HepG2 (cell line): ENCODE measurements around the gene AZU1. TPM values are rescaled to one million over a fixed set of nuclear protein-coding genes. Genes with fewer than 3 reads are reported as not detected.

ENCODE experiments used
- ATAC-seq: fragments of 200-7000 bp; cut with Tn5 transposase; 3 replicates; pipeline ENCODE4 v1.9.1; 2020; ENCODE audit warnings: mild to moderate bottlenecking, moderate library complexity
- BruUV-seq: library from RNA; stranded (reverse); fragments of 400-500 nt; replicated peaks from 2 replicates; lab custom pipeline; 2021; lab: Mats Ljungman, UMichigan
- CTCF ChIA-PET: fragments of 300-600 bp; formaldehyde crosslinking; extraction: SDS; loops from one replicate; lab custom pipeline; 2021; ENCODE audit warnings: low total read pairs, inconsistent platforms, low intra/inter-chr PET ratio; lab: Yijun Ruan, JAX
- POLR2A ChIA-PET: fragments of 350-600 bp; sonication (Branson Sonifier 250); formaldehyde crosslinking; loops from one replicate; lab custom pipeline; 2020; ENCODE audit warnings: antibody characterized with exemption, inconsistent platforms; lab: Yijun Ruan, JAX
- DNase-seq: peaks from one replicate; pipeline ENCODE4 v3.0.0-alpha.2; 2015; ENCODE audit warnings: low spot score
- FAIRE-seq: peaks from 3 replicates; lab custom pipeline; 2011; peaks lifted over from hg19 to GRCh38; lab: Jason Lieb, UNC
- H2AFZ ChIP-seq: one replicate; pipeline ENCODE4 v1.6.1; 2011; ENCODE audit warnings: low read length, inconsistent platforms
- H3K27ac ChIP-seq: fragments of 300-600 bp; 3 replicates; pipeline ENCODE4 v1.8.0; 2011; ENCODE audit warnings: mixed run types, mild to moderate bottlenecking, mixed read lengths, low read length, inconsistent platforms; ENCODE audit not compliant: insufficient read depth; ENCODE audit errors: extremely low read length
- H3K27me3 ChIP-seq, 2 experiments: fragments of 200-600 bp in 1 of 2; 2 replicates in 1 of 2; 3 replicates in 1 of 2; pipeline versions ENCODE4 v1.6.0 to v1.8.0; 2011; ENCODE audit warnings: low read length in 2 of 2, mild to moderate bottlenecking in 2 of 2, moderate library complexity in 2 of 2, inconsistent platforms in 1 of 2; ENCODE audit not compliant: insufficient read depth in 2 of 2, control insufficient read depth in 1 of 2
- H3K36me3 ChIP-seq, 2 experiments: fragments of 200-600 bp in 1 of 2; replicated peaks in 1 of 2; 2 replicates in 1 of 2; 3 replicates in 1 of 2; pipeline versions ENCODE4 v1.5.1 to v1.8.0; 2011; ENCODE audit warnings: low read length in 2 of 2, inconsistent platforms in 1 of 2; ENCODE audit not compliant: insufficient read depth in 2 of 2, control insufficient read depth in 1 of 2
- H3K4me1 ChIP-seq: 2 replicates; pipeline ENCODE4 v1.5.1; 2012; ENCODE audit warnings: low read length, inconsistent platforms; ENCODE audit not compliant: insufficient read depth
- H3K4me2 ChIP-seq: 2 replicates; pipeline ENCODE4 v1.6.0; 2011; ENCODE audit warnings: low read depth, low read length, inconsistent platforms
- H3K4me3 ChIP-seq, 3 experiments: fragments of 200-600 bp in 1 of 3; sonication (generic), shearing (Covaris generic) in 1 of 3; replicated peaks in 1 of 3; 2 replicates each; pipeline ENCODE4 v1.5.1; 2011 to 2016; ENCODE audit warnings: low read length in 3 of 3, inconsistent platforms in 2 of 3, low read depth in 2 of 3, mild to moderate bottlenecking in 2 of 3, control low read depth in 1 of 3, mixed read lengths in 1 of 3; ENCODE audit not compliant: insufficient read depth in 1 of 3
- H3K79me2 ChIP-seq: one replicate; pipeline ENCODE4 v1.6.1; 2011; ENCODE audit warnings: low read length, inconsistent platforms; ENCODE audit not compliant: insufficient read depth
- H3K9ac ChIP-seq: 2 replicates; pipeline ENCODE4 v1.6.0; 2011; ENCODE audit warnings: mild to moderate bottlenecking, low read depth, low read length, inconsistent platforms; ENCODE audit not compliant: insufficient read depth
- H3K9me3 ChIP-seq: 2 replicates; pipeline ENCODE4 v1.5.1; 2012; ENCODE audit warnings: mild to moderate bottlenecking, low read length
- H4K20me1 ChIP-seq: 2 replicates; pipeline ENCODE4 v1.6.0; 2011; ENCODE audit warnings: inconsistent platforms, mild to moderate bottlenecking, low read length, moderate library complexity; ENCODE audit not compliant: insufficient read depth
- ATF7 ChIP-seq, 2 experiments: fragments of 450-650 bp in 1 of 2; sonication (generic) in 1 of 2; formaldehyde crosslinking in 1 of 2; IDR thresholded peaks; 2 replicates each; pipeline versions ENCODE4 v1.4.0 to v1.6.1; 2016 to 2020; ENCODE audit warnings: antibody characterized with exemption in 1 of 2, mild to moderate bottlenecking in 1 of 2, missing genetic modification reagents in 1 of 2
- DMAP1 ChIP-seq: IDR thresholded peaks from 2 replicates; pipeline ENCODE4 v1.6.1; 2016
- DNMT3B ChIP-seq: conservative IDR thresholded peaks from 2 replicates; pipeline ENCODE4 v1.6.1; 2016; ENCODE audit warnings: missing biosample characterization, control low read depth
- GATA4 ChIP-seq: sonication (generic); IDR thresholded peaks from 2 replicates; pipeline ENCODE4 v1.6.1; 2016; ENCODE audit warnings: antibody characterized with exemption, low read depth, borderline replicate concordance
- KDM2A ChIP-seq: sonication (generic); formaldehyde crosslinking; IDR thresholded peaks from 2 replicates; pipeline ENCODE4 v1.4.0; 2020; ENCODE audit warnings: low read depth, missing genetic modification reagents, borderline replicate concordance
- KLF16 ChIP-seq, 2 experiments: sonication (generic) in 1 of 2; formaldehyde crosslinking in 1 of 2; IDR thresholded peaks; 2 replicates each; pipeline versions ENCODE4 v1.6.1 to v1.8.0; 2016 to 2023; ENCODE audit warnings: missing genetic modification reagents in 2 of 2, missing compliant biosample characterization in 1 of 2
- RCOR2 ChIP-seq: IDR thresholded peaks from 2 replicates; pipeline ENCODE4 v1.6.1; 2016; ENCODE audit warnings: missing biosample characterization, missing genetic modification reagents
- SNAI1 ChIP-seq: sonication (generic); formaldehyde crosslinking; IDR thresholded peaks from 2 replicates; pipeline ENCODE4 v1.5.0; 2020; ENCODE audit warnings: mild to moderate bottlenecking, missing genetic modification reagents, borderline replicate concordance
- THYN1 ChIP-seq: sonication (generic); formaldehyde crosslinking; IDR thresholded peaks from 2 replicates; pipeline ENCODE4 v1.8.1; 2023; ENCODE audit warnings: low read depth, mild to moderate bottlenecking, moderate library complexity, missing genetic modification reagents, borderline replicate concordance
- TMF1 ChIP-seq: sonication (generic); formaldehyde crosslinking; IDR thresholded peaks from 2 replicates; pipeline ENCODE4 v1.8.1; 2022; ENCODE audit warnings: low read depth, missing genetic modification reagents
- TP53 ChIP-seq: sonication (generic); formaldehyde crosslinking; conservative IDR thresholded peaks from 2 replicates; pipeline ENCODE4 v1.4.0; 2020; ENCODE audit warnings: missing genetic modification reagents
- ZNF296 ChIP-seq: sonication (generic); formaldehyde crosslinking; conservative IDR thresholded peaks from 2 replicates; pipeline ENCODE4 v1.5.0; 2020; ENCODE audit warnings: mild to moderate bottlenecking, missing genetic modification reagents
- ZNF350 ChIP-seq: sonication (generic); formaldehyde crosslinking; IDR thresholded peaks from 2 replicates; pipeline ENCODE4 v1.4.0; 2020; ENCODE audit warnings: mild to moderate bottlenecking, low read depth, missing genetic modification reagents, borderline replicate concordance
- ZNF558 ChIP-seq: sonication (generic); formaldehyde crosslinking; IDR thresholded peaks from 2 replicates; pipeline ENCODE4 v1.9.0; 2022; ENCODE audit warnings: mild to moderate bottlenecking, missing genetic modification reagents, borderline replicate concordance
- ZNF570 ChIP-seq: sonication (generic); formaldehyde crosslinking; IDR thresholded peaks from 2 replicates; pipeline ENCODE4 v1.4.0; 2020; ENCODE audit warnings: mild to moderate bottlenecking, missing genetic modification reagents, borderline replicate concordance
- ZNF747 ChIP-seq: sonication (generic); formaldehyde crosslinking; IDR thresholded peaks from 2 replicates; pipeline ENCODE4 v1.8.1; 2023; ENCODE audit warnings: missing genetic modification reagents, mild to moderate bottlenecking, borderline replicate concordance
- WGBS: methylation state at CpG from one replicate; pipeline ENCODE4 v1.1.6; 2017; ENCODE audit warnings: low lambda C conversion rate; 5-methylcytosine and 5-hydroxymethylcytosine counted together
- in situ Hi-C: cut with HindIII; loops from 2 replicates; pipeline ENCODE4 v1.10.0; 2017; ENCODE audit warnings: low pct_unique_long_range_greater_than_20kb; ENCODE audit not compliant: extremely low pct_ligation_motif_present
- intact Hi-C: fragments of 100-400 bp; cut with micrococcal nuclease; formaldehyde crosslinking; loops from one replicate; pipeline ENCODE4 v1.10.0; 2022; ENCODE audit not compliant: unreplicated experiment
- polyA plus RNA-seq, 8 experiments: library from polyadenylated mRNA; depleted of rRNA in 3 of 8; stranded (reverse) in 7 of 8; unstranded in 1 of 8; fragments of >200 nt; fragmentation: Illumina TruSeq in 4 of 8; extraction: Trizol in 4 of 8; gene quantifications; 2 replicates each; pipeline versions ENCODE4 v1.2.1 to v1.2.3, GENCODE V29; 2011 to 2016; ENCODE audit warnings: low read depth in 4 of 8, missing spikeins in 1 of 8, mixed read lengths in 1 of 8; ENCODE audit not compliant: insufficient read depth in 1 of 8
- total RNA-seq, 5 experiments: library from RNA; depleted of rRNA; stranded (reverse); fragments of >200 nt; fragmentation: Illumina TruSeq; extraction: Trizol; gene quantifications; 2 replicates each; pipeline ENCODE4 v1.2.3, GENCODE V29; 2016; ENCODE audit warnings: low read depth in 1 of 5
- TF ChIP-seq, protein P1 (sequence below): sonication (generic); formaldehyde crosslinking; IDR thresholded peaks from 2 replicates; pipeline ENCODE4 v1.5.1; 2020; ENCODE audit warnings: missing genetic modification reagents, mild to moderate bottlenecking, borderline replicate concordance
- TF ChIP-seq, protein P2 (sequence below): sonication (generic); formaldehyde crosslinking; IDR thresholded peaks from 2 replicates; pipeline ENCODE4 v1.4.0; 2020; ENCODE audit warnings: missing genetic modification reagents, low read depth, mild to moderate bottlenecking, borderline replicate concordance

The AZU1 gene
- total and polyA plus RNA-seq, 2 of the 13 experiments (the other 11 are each of a cell fraction or from before 2014, with no cell fraction given), result not detected

DNA sequence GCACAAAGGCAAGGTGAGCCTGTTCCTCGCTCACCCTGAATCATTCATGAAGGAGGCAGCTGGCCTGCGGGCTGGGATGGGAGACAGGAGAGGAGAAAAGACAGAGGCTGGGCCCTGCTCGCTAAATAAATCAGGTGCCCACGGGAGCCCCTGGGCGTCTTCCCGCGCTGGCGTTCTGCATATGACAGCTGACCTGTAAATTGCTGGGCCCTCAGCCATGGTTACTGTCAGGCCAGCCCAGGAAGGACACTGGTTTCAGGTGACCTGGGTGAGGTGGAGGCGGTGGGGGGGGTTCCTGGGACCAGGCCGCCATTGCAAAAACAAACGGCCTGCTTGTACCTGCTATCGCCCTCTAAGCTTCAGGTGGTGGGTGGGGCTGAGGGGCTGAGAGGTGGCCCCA, 33.8 kb upstream of the AZU1 start:
- Histone ChIP-seq H3K9ac (no peak overlapping the region), H3K36me3 (no peaks in the 10 kb centered on the region), H3K4me3 (no peak overlapping the region; a peak in 1 of 6 replicates), H2AFZ (no peak overlapping the region), H3K79me2 (peaks cover 9% of the 10 kb centered on the region), H3K27me3 (no peaks in the 10 kb centered on the region; a peak in 1 of 5 replicates), H4K20me1 (peaks cover 7% of the 10 kb centered on the region), H3K9me3 (no peaks in the 10 kb centered on the region), H3K27ac (no peak overlapping the region), H3K4me2 (no peak overlapping the region), H3K4me1 (peaks cover 69% of the 10 kb centered on the region)
- FAIRE-seq (no peak), ATAC-seq (no peak), DNase-seq (no peak)
- in situ Hi-C loops (no loop called here), intact Hi-C loops (no loop called here)
- ChIA-PET CTCF (no interaction called here), POLR2A (no interaction called here)
- WGBS, result 71% methylated on average over 5 of the region's 12 CpGs
- BruUV-seq, result no TSS peak
- no peak for TF ChIP-seq ZNF350 (CRISPR knock-in tag)
- no peak for TF ChIP-seq SNAI1 (CRISPR knock-in tag)
- TF ChIP-seq, protein P1, sequence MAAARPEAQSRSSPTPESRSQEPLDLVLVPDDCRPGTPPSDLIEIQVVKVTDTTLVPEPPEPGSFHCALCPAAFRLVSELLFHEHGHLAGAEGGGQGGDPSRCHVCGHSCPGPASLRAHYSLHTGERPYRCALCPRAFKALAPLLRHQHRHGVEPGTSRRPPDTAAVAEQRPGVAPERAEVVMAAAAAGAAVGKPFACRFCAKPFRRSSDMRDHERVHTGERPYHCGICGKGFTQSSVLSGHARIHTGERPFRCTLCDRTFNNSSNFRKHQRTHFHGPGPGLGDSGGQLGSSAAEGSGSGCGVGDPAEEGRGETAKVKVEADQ (CRISPR knock-in tag), result no peak
- TF ChIP-seq ZNF570 (CRISPR knock-in tag), result no peak
- no peak for TF ChIP-seq RCOR2 (CRISPR knock-in tag)
- no peak for TF ChIP-seq KDM2A (CRISPR knock-in tag)
- no peak for TF ChIP-seq TMF1 (CRISPR knock-in tag)
- TF ChIP-seq DNMT3B (CRISPR knock-in tag), result no peak
- no peak for TF ChIP-seq ZNF558 (CRISPR knock-in tag)
- TF ChIP-seq, protein P2, sequence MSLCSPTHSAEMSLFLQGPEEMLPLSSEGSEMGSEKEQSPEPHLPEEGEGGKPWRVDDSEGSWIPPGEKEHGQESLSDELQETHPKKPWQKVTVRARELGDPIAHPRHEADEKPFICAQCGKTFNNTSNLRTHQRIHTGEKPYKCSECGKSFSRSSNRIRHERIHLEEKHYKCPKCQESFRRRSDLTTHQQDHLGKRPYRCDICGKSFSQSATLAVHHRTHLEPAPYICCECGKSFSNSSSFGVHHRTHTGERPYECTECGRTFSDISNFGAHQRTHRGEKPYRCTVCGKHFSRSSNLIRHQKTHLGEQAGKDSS, result no peak
- TF ChIP-seq DMAP1 (CRISPR knock-in tag), result no peak
- no peak for TF ChIP-seq ATF7 (IDR thresholded peaks at IDR 0.05)
- TF ChIP-seq ATF7 (CRISPR knock-in tag; IDR thresholded peaks at IDR 0.05), result no peak
- no peak for TF ChIP-seq KLF16 (CRISPR knock-in tag; IDR thresholded peaks at IDR 0.05)
- TF ChIP-seq THYN1 (CRISPR knock-in tag), result no peak
- TF ChIP-seq TP53 (CRISPR knock-in tag), result no peak
- TF ChIP-seq ZNF747 (CRISPR knock-in tag), result no peak
- no peak for TF ChIP-seq GATA4
- no peak for TF ChIP-seq ZNF296 (CRISPR knock-in tag)
